HG02610 (cell line): ENCODE data around the gene SLC25A38.
"Not testable (repeated sequence)": the region's sequence is repeated elsewhere in the genome, so short reads cannot be mapped to it uniquely, and the experiment has no call there.

Experiments used
- ATAC-seq: cut with Tn5 transposase; IDR thresholded peaks from one replicate; pipeline ENCODE4 v1.9.1; 2021; ENCODE audit warnings: mild to moderate bottlenecking, moderate library complexity; ENCODE audit not compliant: unreplicated experiment

SLC25A38 gene

DNA sequence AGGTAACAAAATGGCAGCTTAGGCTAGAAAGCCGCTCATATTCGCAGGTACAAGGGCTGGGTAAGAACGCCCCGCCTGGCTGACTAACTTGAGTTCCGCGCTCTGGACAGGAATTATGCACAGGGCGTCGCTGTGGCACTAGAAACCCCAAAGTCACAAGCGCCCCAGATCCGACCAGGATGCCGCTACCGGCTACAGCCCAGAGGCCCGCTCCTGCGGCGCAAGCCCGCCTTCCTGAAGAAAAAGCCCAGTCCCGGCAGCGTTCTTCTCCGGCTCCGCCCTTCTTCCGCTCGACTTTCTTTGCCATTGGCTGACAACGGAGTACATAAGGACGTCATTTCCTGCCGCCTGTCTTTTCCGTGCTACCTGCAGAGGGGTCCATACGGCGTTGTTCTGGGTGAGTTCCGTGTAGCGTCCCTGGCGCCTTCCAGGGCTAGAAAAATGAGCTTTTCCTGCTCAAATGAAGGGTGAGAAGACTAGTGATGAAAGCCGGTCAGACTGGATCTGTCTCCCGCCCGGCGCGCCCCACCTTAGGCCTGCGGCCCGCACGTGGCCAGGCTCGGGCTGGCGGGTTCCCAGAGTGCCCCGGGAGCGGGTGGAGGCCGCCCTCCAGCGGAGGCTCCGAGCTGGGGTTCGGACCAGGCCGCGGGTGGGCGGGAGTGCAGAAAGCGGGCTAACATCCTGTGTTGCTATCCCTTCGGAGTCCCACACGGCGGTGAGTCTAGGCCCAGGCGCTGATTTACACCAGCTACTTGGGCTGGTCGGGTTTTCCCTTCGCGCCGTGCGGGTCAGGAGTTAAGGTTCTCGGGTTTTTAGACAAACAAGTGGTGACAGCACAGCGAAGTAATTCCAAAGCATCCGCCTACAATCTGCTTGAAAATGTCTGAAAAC lies 23.4 kb downstream of the SLC25A38 start, which contains the start of gene RPSA:
Gene RPSA (plus strand): TSS at position 353 of the 891 bp plus-strand sequence. CDS start 934 bp downstream, outside the sequence.
- peak; percentile 93 for ATAC-seq

DNA sequence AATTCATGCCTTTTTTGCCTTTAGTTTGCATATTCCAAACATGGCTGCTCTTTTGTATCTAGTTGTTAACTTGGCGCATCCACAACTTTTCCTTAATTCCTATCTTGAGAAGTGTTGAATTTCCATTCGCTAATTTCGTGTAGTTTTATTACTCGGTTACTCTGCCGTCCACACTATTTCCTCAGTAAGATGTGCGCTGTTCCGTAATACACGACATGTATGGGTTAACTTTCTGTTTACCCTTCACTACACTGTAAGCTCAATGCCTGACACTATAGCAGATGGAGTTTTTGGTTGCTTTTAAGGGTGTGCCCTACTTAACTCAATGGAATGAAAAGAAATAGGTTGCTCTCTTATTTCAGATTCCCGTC lies 24.1 kb downstream of the SLC25A38 start:
- ATAC-seq = no peak

DNA sequence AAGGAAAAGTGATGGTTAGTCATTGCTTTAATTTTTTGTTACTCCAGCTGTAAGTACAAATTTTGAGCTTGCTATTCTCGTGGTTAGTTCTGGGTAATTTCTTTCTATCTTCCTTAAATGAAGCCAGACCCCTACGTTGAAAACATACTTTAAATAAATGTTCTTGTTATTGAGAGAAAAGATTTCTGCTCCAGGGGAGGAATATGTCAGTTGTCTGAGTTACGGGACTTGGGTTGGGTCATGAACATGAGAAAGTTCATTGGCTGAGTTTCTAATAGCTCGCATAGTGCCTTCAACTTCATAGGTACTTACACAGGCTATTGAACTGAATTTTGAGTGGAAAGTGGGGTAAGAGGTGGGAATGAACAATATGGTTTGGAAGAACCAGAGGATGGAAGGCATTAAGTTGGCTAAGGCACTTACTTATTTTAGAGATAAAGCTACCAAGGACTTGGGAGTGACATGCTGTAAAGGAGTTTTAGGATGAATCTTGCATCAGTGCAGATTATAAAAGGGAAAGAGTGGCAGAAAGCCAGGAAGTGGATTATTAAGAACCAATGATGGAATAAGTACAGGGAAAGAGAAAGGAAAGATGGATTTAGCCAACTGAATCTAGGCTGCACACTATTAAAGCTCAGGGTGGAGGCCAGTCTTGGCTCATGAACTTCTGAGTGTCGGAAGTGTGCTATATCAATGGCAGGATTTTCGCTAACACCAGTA lies 24.8 kb downstream of the SLC25A38 start:
- no peak for ATAC-seq

DNA sequence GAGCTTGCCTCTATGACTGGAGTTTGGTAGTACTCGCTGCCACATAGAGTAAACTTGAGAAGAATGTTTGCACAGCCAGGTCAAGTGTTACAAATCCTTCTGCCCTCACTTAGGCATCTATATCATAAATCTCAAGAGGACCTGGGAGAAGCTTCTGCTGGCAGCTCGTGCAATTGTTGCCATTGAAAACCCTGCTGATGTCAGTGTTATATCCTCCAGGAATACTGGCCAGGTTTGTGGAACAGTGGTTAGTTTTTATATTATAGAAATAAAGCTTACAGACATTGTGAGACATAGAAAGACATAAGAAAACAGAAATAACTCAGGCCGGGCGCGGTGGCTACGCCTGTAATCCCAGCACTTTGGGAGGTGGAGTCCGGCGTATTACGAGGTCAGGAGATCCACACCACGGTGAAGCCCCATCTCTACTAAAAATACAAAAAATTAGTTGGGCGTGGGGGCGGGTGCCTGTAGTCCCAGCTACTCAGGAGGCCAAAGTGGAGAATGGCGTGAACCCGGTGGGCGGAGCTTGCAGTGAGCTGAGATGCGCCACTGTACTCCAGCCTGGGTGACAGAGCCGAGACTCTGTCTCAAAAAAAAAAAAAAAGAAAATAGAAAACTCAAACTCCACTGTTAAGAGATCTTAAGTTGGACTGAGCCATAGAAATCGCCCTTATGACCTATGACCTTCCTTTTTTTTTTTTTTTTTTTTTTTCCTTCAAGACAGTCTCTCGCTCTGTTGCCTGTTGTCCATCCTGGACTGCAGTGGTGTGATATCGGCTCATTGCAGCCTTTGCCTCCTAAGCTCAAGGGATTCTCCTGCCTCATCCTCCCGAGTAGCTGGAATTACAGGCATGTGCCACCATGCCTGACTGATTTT lies 25.6 kb downstream of the SLC25A38 start:
- no peak for ATAC-seq

DNA sequence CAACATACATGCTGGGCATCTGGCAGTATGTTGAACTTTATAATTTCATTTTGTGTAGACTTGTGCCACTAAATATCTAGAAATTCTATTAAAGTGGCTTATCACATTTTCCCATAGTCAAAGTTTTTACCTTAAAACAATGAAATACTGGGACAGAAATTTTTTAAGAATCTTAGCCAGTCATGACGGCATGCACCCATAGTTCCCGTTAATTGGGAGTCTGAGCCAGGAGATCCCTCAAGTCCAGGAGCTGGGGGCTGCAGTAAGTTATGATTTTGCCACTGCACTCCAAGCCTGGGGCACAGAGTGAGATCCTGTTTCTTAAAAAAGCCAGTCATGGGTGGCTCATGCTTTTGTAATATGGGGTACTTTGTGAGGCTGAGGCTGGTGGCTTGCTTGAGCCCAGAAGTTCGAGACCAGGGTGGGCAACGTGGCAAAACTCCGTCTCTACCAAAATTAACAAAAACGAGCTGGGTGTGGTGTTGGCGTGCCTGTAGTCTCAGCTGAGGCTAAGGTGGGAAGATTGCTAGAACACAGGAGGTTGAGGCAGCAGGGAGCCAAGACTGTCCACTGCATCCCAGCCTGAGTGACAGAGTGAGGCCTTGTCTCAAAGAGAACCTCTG lies 26.5 kb downstream of the SLC25A38 start:
- ATAC-seq = no peak

DNA sequence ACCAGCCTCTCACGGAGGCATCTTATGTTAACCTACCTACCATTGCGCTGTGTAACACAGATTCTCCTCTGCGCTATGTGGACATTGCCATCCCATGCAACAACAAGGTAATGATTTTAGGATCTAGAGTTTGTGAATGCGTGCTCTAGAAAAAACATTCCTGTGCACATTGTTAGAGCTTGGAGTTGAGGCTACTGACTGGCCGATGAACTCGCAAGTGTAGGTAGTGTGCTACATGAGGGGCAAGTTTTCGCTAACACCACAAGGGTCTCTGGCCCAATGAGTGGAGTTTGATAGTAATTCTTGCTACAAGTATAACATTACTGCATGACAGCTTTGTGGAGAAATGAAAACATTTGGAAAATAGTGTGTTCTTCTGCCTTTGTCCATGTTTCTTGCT lies 27.7 kb downstream of the SLC25A38 start:
- no peak for ATAC-seq

DNA sequence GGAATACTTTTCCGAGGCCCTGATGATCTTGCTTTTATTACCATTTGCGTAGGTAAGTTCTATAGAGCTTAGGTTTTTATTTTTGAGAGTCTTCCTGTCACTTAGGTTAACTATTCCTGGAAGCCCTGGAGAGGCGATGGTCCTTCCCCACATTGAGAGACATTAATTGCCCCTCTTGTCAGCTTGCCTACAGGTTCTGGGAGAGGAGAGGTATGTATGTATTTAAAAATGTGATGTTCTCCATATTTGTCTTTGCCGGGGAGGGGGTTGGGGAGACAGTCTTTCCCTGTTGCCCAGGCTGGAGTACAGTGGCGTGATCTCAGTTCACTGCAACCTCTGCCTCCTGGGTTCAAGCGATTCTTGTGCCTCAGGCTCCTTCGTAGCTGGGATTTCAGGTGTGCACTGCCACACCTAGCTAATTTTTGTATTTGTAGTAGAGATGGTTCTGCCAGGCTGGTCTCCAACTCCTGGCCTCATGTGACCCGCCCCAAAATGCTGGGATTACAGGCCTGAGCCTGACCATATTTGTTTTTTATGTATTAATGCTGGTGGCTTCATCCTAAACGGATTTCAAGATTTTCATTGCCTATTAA lies 29.6 kb downstream of the SLC25A38 start:
- ATAC-seq = no peak

DNA sequence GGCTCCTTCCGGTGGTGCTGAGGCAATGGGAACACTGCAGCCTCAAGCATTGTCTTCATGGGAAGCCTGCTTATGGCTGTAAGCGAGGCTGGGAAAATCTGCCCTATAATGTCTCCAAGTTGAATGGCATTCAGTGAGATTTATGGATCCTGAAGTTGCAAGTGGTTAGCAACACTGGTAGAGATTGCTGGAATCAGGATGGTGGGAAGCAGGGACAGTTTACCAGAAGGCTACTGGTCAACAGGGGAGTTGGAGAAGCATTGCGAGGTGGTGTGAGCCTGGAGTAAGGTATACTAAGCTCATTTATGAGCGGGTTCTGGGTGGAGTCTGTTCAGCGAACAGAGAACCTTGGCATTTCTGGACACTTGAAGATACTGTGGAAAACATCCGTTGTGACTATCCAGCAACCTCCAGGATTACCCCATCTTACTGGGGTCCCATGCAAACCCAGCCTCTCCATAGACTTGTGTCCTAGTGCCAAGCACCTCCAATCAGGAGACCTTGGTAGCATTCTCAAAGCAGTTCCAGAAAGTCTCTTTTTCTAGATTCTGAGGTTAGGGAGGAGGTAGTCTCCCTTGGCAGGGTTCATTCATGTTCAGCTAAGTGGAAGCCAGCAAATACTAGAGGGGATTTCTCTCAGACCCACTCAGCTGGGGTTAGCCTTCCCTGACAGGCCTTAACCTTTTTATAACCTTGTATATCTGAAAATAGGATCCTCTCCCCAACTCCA lies 30.7 kb downstream of the SLC25A38 start:
- no peak for ATAC-seq

DNA sequence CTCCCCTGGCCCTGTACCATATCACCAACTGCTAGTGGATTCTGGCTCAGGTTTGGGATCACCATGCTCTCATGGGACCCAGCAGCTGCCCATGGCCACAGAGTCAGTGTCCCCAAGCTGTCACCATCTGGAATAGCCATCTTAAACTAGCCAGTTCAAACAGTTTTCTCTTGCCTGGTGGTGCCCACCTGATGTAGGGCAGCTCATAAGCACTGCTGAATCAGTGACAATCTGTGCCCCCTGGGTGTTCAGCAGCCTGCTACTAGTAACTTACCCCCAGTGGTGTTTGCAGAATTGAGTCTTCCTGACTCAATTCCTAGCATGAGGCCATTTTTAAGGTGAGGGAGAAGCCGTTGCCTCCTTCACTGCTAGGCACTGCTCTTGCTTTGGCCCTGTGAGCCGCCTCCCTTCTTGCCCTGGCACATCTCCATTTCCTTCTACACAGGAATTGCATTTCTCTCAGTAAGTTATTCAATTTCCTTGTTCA lies 31.3 kb downstream of the SLC25A38 start:
- no peak for ATAC-seq

DNA sequence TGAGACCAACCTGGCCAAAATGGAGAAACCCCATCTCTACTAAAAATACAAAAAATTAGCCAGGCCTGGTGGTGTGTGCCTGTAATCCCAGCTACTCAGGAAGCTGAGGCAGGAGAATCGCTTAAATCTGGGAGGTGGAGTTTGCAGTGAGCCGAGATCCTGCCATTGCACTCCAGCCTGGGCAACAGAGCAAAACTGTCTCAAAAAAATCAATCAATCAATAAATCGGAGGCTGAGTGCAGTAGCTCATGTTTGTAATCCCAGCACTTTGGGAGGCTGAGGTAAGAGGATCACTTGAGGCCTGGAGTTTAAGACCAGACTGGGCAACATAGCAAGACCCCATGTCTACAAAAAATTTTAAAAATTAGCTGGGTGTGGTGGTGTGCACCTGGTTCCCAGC lies 32.1 kb downstream of the SLC25A38 start:
- ATAC-seq = not testable (repeated sequence)

DNA sequence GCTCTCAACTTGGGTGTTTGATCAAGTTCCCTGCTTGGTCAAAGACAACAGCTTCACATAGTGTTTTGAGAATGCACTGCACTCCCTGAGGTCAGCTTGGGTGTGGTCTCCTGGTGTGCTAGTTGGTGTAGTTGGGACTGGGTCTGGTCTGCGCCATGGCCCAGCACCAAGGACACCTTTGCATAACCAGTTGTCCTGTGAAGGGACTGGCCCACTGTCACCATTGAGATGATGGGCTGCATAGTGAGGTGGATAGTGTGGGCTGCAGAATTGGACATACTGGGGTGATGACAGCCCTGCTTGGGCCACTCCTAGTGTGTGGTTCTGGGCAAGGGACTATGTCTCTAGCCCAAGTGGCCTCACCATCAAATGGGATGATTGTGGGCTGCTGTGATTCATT lies 32.8 kb downstream of the SLC25A38 start:
- no peak for ATAC-seq

DNA sequence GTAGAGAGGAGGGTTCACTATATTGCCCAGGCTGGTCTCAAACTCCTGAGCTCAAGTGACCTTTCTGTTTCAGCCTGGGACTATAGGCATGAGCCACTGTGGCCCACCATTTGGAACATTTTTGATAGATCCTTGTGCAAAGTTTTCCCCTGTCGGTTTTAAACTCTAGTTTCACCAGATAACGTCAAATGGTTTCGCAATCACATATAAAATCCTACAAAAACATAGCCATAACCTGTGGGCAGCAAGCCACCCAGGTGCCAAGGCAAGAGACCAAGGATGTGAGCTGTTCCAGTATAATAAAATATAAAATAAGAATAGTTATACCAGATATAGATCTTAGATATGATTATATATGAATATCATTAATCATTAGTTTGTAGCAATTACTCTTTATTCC lies 33.8 kb downstream of the SLC25A38 start:
- not testable (repeated sequence) for ATAC-seq

DNA sequence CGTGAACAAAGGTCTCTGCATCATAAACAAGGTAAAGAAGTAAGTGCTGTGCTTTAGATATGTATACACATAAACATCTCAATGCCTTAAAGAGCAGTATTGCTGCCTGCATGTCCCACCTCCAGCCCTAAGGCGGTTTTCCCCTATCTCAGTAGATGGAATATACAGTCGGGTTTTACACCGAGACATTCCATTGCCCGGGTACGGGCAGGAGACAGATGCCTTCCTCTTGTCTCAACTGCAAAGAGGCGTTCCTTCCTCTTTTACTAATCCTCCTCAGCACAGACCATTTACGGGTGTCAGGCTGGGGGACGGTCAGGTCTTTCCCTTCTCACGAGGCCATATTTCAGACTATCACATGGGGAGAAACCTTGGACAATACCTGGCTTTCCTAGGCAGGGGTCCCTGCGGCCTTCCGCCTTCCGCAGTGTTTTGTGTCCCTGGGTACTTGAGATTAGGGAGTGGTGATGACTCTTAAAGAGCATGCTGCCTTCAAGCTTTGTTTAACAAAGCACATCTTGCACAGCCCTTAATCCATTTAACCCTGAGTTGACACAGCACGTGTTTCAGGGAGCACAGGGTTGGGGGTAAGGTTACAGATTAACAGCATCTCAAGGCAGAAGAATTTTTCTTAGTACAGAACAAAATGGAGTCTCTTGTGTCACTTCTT lies 35.5 kb downstream of the SLC25A38 start:
- ATAC-seq = not testable (repeated sequence)

DNA sequence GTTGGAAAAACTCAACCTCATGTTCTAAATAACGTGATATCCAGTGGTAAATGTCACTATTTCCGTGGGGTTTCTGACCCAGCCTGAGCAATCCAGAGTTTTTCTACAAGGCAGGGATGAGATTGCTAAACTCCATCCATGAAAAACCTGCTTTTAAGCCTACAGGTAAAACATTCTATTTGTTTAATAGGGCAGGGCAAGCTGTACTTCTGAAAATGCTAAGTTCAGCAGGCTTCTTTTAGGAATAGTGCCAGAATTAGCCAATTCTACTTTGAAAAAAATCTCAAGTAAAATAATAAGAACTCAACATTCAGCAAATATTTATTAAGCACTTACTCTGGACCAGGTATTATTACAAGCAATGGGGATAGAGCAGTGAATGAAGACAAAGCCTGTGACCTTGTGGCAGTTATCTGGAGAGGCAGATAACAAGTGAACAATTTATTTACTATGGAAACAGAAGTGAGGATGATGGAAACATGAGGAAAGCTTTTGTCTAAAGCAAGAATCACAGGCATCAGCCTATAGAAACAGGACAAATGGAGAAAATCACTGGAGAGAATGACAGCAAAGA lies 36.7 kb downstream of the SLC25A38 start:
- no peak for ATAC-seq

DNA sequence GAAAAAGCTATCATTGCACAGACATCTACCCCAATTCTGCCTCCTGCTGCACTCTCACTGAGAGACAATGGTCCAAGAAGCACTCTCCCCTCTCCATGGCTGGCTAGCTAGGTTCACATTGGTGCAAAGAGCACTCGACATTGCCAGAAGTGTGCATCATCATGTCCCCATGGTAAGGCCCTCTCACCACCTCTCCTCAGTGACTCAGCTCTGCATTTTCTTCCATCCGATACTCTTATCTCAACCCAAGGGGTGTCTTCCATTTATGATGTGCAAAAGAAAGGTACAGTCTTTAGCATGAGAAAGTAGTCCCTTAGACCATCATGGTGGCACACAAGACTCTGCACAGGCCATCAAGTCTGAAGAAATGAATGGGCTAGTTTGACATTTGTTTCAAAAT lies 37.4 kb downstream of the SLC25A38 start:
- no peak for ATAC-seq

DNA sequence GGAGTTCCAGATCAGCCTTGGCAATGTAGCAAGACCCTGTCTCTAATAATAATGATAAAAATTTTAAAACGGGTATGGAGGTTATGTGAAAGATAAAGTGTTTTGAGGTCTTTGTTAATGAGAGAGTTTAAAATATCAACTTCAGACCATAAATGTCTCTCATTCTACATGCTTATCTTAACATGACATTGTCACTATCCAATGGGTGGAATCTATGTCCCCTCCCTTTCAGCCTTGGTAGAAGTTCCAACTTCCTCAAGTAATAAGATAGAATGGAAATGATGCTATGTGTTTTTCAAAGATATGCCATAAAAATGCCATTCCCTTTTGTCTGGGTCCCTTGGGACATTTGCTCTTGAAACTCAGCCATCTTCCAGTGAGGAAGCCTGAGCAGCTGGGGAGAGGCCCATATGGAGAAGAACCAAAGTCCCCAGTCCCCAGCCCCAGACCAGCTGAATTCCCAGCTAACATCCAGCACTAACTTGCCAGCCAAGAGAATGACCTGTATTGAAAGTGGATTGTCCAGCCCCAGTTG lies 40.3 kb downstream of the SLC25A38 start:
- ATAC-seq = no peak

DNA sequence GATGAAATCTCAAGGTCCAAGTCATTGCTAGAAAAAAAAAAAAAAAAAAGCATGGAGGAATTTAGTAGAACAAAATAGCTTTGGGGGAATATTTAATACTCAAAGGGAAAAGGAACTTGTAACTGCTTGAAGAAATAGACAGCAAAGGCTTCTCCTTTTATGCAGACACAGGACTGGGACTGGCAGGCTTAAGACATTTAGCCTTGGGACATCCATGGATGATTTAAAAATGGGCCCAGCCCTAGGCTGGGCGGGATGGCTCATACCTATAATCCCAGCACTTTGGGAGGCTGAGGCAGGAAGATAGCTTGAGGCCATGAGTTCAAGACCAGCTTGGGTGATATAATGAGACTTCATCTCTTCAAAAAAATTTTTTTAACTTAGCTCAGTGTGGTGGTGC lies 43.1 kb downstream of the SLC25A38 start:
- no peak for ATAC-seq

DNA sequence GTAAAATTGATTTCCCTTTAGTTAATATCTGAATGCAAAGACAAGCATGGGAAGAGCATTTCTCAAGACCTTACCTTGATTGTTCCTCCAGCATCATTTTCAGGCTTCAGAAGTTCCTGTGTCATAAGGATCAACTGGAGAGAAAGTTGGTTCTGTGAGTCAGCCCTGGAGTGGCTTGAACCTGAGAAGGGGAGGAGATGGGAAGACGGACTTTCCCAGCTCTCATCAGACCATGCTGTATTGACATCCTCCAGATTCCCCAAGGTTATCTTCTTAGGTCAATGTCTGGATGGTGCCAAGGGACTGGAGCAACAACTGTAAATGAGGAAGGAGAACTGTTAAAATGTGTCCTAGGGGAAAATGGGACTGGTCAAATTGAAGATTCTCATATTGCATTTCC lies 44.3 kb downstream of the SLC25A38 start:
- no peak for ATAC-seq
